Hepatocyte (in vitro differentiated cells): Measurements from ENCODE around the gene TLL1. TPM values are rescaled to one million over a fixed set of nuclear protein-coding genes. Genes with fewer than 3 reads are reported as not detected.

Source experiments
- DNase-seq: peaks from one replicate; pipeline ENCODE4 v3.0.0-alpha.2; 2016; ENCODE audit warnings: low spot score
- H2AFZ ChIP-seq: fragments of 200-600 bp; sonication (generic); 2 replicates; pipeline ENCODE4 v1.6.0; 2016; ENCODE audit warnings: antibody characterized with exemption, mild to moderate bottlenecking
- H3K27ac ChIP-seq: fragments of 200-600 bp; sonication (generic); 2 replicates; pipeline ENCODE4 v1.5.1; 2016; ENCODE audit warnings: mild to moderate bottlenecking
- H3K27me3 ChIP-seq: fragments of 200-600 bp; sonication (generic); 2 replicates; pipeline ENCODE4 v1.6.1; 2016
- H3K36me3 ChIP-seq: fragments of 200-600 bp; sonication (generic); replicated peaks from 2 replicates; pipeline ENCODE4 v1.5.1; 2016; ENCODE audit warnings: low read depth; ENCODE audit not compliant: insufficient read depth
- H3K4me1 ChIP-seq: fragments of 200-600 bp; sonication (generic); 2 replicates; pipeline ENCODE4 v1.5.1; 2016; ENCODE audit warnings: mild to moderate bottlenecking, moderate library complexity; ENCODE audit not compliant: insufficient read depth
- H3K4me2 ChIP-seq: fragments of 200-600 bp; sonication (generic); 2 replicates; pipeline ENCODE4 v1.6.0; 2016
- H3K4me3 ChIP-seq: fragments of 200-600 bp; sonication (generic); 2 replicates; pipeline ENCODE4 v1.5.1; 2016; ENCODE audit warnings: mild to moderate bottlenecking
- H3K79me2 ChIP-seq: fragments of 200-600 bp; sonication (generic); 2 replicates; pipeline ENCODE4 v1.6.0; 2017; ENCODE audit warnings: mild to moderate bottlenecking
- H3K9me2 ChIP-seq: fragments of 200-600 bp; sonication (generic); replicated peaks from 2 replicates; pipeline ENCODE4 v1.6.0; 2017; ENCODE audit warnings: mild to moderate bottlenecking; ENCODE audit not compliant: insufficient read depth
- H3K9me3 ChIP-seq: fragments of 200-600 bp; sonication (generic); 2 replicates; pipeline ENCODE4 v1.5.1; 2016; ENCODE audit warnings: low read depth, mild to moderate bottlenecking
- H4K20me1 ChIP-seq: fragments of 200-600 bp; sonication (generic); 2 replicates; pipeline ENCODE4 v1.6.0; 2016; ENCODE audit warnings: mild to moderate bottlenecking; ENCODE audit not compliant: insufficient read depth, poor library complexity, severe bottlenecking
- EZH2 ChIP-seq: fragments of 200-600 bp; sonication (generic); IDR thresholded peaks from 2 replicates; pipeline ENCODE4 v1.6.1; 2016; ENCODE audit warnings: antibody characterized with exemption, mild to moderate bottlenecking, borderline replicate concordance
- EZH2phosphoT487 ChIP-seq: fragments of 200-600 bp; sonication (generic); IDR thresholded peaks from one replicate; pipeline ENCODE4 v1.6.1; 2018; ENCODE audit warnings: antibody characterized with exemption, mild to moderate bottlenecking, low read depth, moderate library complexity; ENCODE audit not compliant: unreplicated experiment, severe bottlenecking
- WGBS: methylation state at CpG from one replicate; pipeline ENCODE4 v1.1.6; 2016; ENCODE audit warnings: low lambda C conversion rate; ENCODE audit errors: missing lambda C conversion rate; 5-methylcytosine and 5-hydroxymethylcytosine counted together
- polyA plus RNA-seq: library from polyadenylated mRNA; unstranded; fragments of >200 nt; fragmentation: Nextera tagmentation; extraction: Ambion mirVana; gene quantifications from 2 replicates; pipeline ENCODE4 v1.2.1, GENCODE V29; 2016
- total RNA-seq: library from RNA; depleted of rRNA; stranded (reverse); fragments of >200 nt; gene quantifications from 2 replicates; pipeline ENCODE4 v1.2.3, GENCODE V29; 2014
- TF ChIP-seq, protein P1 (sequence below): fragments of 200-600 bp; sonication (generic); IDR thresholded peaks from 2 replicates; pipeline ENCODE4 v1.5.1; 2016; ENCODE audit warnings: antibody characterized with exemption, mild to moderate bottlenecking; ENCODE audit not compliant: poor library complexity

The TLL1 gene
- total and polyA plus RNA-seq, 2 experiments from 2014 or later: 0.30 to 0.97 TPM

DNA sequence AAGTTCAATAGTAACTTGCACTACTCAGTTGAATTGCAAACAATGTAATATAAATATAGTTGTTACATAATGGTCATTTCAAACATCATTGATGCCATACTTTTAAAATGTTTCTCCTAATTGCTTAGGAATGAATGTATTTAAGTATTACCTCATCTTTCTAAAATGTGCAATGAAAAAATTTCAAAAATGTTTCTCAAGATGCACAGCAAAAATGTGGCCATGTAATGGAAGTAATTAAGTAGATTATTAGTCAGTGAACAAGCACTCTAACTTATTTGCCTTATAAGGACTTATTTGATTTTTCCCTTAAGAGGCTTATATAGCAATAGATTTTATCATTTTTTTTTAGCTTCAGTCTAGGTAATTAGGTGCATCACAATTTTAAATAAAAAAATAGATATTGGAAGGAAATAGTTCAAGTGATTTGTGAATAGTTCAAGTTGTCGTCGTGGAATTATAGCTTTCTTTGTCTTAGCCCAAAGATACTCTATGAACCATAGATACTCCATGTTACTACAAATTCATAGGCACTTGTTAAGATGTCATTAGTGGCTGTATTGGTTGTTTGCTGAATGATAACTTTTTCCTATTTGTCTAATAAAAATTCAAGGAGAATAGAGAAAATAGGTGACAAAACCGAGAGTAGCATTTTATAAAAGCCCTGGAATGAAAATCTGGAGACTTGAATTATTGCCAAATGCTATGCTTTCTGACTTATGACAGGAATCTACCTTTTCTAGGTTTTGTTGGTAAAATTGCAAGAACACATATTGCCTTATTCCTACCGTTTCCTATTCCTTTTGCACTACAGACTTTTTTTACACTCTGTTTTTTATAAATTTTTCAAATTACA, 118.5 kb downstream of the TLL1 start:
- 89% methylated on average over 4 of the region's 4 CpGs for WGBS
- Histone ChIP-seq H4K20me1 (no peaks in the 10 kb centered on the region), H3K4me1 (no peaks in the 10 kb centered on the region), H3K27me3 (no peaks in the 10 kb centered on the region), H3K4me2 (no peak overlapping the region), H3K4me3 (no peak overlapping the region), H3K9me2 (no peaks in the 10 kb centered on the region), H2AFZ (no peak overlapping the region), H3K36me3 (no peaks in the 10 kb centered on the region), H3K9me3 (no peaks in the 10 kb centered on the region), H3K27ac (no peak overlapping the region), H3K79me2 (no peaks in the 10 kb centered on the region)
- no peak for DNase-seq
- TF ChIP-seq EZH2 (no peak), EZH2phosphoT487 (no peak)
- TF ChIP-seq, protein P1, sequence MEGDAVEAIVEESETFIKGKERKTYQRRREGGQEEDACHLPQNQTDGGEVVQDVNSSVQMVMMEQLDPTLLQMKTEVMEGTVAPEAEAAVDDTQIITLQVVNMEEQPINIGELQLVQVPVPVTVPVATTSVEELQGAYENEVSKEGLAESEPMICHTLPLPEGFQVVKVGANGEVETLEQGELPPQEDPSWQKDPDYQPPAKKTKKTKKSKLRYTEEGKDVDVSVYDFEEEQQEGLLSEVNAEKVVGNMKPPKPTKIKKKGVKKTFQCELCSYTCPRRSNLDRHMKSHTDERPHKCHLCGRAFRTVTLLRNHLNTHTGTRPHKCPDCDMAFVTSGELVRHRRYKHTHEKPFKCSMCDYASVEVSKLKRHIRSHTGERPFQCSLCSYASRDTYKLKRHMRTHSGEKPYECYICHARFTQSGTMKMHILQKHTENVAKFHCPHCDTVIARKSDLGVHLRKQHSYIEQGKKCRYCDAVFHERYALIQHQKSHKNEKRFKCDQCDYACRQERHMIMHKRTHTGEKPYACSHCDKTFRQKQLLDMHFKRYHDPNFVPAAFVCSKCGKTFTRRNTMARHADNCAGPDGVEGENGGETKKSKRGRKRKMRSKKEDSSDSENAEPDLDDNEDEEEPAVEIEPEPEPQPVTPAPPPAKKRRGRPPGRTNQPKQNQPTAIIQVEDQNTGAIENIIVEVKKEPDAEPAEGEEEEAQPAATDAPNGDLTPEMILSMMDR: no peak

DNA sequence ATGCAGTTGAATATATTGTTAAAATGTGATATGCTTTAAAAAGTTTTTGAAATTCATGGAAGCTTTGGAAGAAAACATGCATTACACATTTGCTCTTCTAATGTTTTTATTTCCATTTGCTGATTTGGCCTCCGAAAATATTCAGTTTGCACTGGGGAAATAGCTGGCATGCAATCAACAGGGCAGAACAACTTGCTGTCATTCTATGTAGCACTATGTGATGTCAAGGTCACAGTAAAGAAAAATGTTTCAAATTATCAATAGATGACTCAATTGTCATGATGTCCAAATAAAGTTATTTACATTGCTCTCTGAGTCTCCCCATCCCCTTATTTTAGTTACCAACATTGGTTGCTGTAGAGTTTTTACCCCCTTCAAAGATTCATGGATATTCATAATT, 119.2 kb downstream of the TLL1 start:
- no peak for DNase-seq
- Histone ChIP-seq H3K9me3 (no peaks in the 10 kb centered on the region), H3K36me3 (no peaks in the 10 kb centered on the region), H2AFZ (no peak overlapping the region), H3K27ac (no peak overlapping the region), H4K20me1 (no peaks in the 10 kb centered on the region), H3K9me2 (no peaks in the 10 kb centered on the region), H3K4me3 (no peak overlapping the region), H3K79me2 (no peaks in the 10 kb centered on the region), H3K27me3 (no peaks in the 10 kb centered on the region), H3K4me1 (no peaks in the 10 kb centered on the region), H3K4me2 (no peak overlapping the region)
- WGBS: 83% methylated on average over 1 of the region's 1 CpG
- TF ChIP-seq EZH2phosphoT487: no peak
- TF ChIP-seq, protein P1: no peak
- TF ChIP-seq EZH2: no peak

DNA sequence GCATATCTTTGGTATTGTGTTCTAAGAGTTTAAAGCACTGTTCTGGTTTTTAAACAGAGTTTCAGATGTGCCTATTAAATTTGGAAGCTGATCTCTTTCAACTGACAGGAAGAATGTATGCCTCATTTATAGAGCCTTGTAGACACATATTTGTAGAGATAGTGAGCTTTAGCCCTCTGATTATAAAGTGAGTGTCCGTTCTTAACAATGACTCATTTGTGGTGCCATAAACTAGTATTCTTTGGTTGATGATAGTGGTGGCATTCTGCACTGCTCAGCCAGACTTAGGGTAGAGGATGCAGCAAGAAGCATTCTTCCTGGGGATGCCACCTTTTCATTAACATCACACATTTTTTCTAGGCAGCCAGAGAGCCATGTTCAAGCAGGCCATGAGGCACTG, 121.7 kb downstream of the TLL1 start:
- no peak overlapping the region for H3K27ac ChIP-seq
- no peaks in the 10 kb centered on the region for H3K27me3 ChIP-seq
- H3K4me1 ChIP-seq: no peaks in the 10 kb centered on the region
- H2AFZ ChIP-seq: peak overlapping the region; percentile 5
- 29% methylated on average over 1 of the region's 1 CpG for WGBS
- H3K4me2 ChIP-seq: no peak overlapping the region
- no peaks in the 10 kb centered on the region for H3K36me3 ChIP-seq
- TF ChIP-seq EZH2: no peak
- DNase-seq: peak; percentile 37
- no peak overlapping the region for H3K4me3 ChIP-seq
- H4K20me1 ChIP-seq: no peaks in the 10 kb centered on the region
- no peaks in the 10 kb centered on the region for H3K9me3 ChIP-seq
- H3K79me2 ChIP-seq: no peaks in the 10 kb centered on the region
- H3K9me2 ChIP-seq: no peaks in the 10 kb centered on the region

DNA sequence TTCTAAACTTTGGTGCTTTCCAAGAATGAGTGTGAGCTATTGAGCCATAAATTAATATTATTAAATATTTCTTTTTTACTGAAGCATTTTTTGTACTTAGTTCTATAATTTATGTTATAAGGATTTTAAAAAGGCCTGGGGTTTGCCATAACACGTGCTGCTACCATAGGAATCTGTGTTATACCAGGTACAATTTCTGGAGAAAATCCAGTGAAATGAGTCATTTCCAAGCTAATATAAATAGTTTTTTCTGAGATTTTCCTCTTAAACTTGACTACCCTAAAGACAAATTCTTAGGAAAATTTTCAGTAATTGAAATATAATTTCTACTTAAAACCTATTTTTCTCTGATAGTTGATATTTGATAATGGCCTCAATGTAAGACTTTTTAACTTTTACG, 130.8 kb downstream of the TLL1 start:
- Histone ChIP-seq H3K27me3 (no peaks in the 10 kb centered on the region), H4K20me1 (no peaks in the 10 kb centered on the region), H2AFZ (no peak overlapping the region), H3K27ac (no peak overlapping the region), H3K4me2 (no peak overlapping the region), H3K4me1 (no peaks in the 10 kb centered on the region), H3K79me2 (no peaks in the 10 kb centered on the region), H3K9me3 (no peaks in the 10 kb centered on the region), H3K9me2 (no peaks in the 10 kb centered on the region), H3K4me3 (no peak overlapping the region), H3K36me3 (no peaks in the 10 kb centered on the region)
- 89% methylated on average over 2 of the region's 2 CpGs for WGBS
- TF ChIP-seq EZH2phosphoT487: no peak
- no peak for TF ChIP-seq EZH2
- TF ChIP-seq, protein P1: no peak
- no peak for DNase-seq
